GM12874 (cell line): ENCODE measurements around the gene NSMCE1.

Experiments used
- TF ChIP-seq, protein P1 (sequence below): IDR thresholded peaks from 2 replicates; pipeline ENCODE4 v1.5.1; 2011; ENCODE audit warnings: low read depth, mild to moderate bottlenecking, control low read depth, low read length, moderate library complexity; ENCODE audit not compliant: insufficient read depth

The NSMCE1 gene

GRCh38 chr16:27242398-27242797 lies 26.2 kb downstream of the NSMCE1 start:
- TF ChIP-seq, protein P1, sequence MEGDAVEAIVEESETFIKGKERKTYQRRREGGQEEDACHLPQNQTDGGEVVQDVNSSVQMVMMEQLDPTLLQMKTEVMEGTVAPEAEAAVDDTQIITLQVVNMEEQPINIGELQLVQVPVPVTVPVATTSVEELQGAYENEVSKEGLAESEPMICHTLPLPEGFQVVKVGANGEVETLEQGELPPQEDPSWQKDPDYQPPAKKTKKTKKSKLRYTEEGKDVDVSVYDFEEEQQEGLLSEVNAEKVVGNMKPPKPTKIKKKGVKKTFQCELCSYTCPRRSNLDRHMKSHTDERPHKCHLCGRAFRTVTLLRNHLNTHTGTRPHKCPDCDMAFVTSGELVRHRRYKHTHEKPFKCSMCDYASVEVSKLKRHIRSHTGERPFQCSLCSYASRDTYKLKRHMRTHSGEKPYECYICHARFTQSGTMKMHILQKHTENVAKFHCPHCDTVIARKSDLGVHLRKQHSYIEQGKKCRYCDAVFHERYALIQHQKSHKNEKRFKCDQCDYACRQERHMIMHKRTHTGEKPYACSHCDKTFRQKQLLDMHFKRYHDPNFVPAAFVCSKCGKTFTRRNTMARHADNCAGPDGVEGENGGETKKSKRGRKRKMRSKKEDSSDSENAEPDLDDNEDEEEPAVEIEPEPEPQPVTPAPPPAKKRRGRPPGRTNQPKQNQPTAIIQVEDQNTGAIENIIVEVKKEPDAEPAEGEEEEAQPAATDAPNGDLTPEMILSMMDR: no peak

GRCh38 chr16:27241658-27242057 lies 26.9 kb downstream of the NSMCE1 start:
- TF ChIP-seq, protein P1: no peak

- TF ChIP-seq, protein P1: no peak
Observed at GRCh38 chr16:27240948-27241531, 27.5 kb downstream of the NSMCE1 start.

GRCh38 chr16:27239906-27240655 lies 28.5 kb downstream of the NSMCE1 start:
- TF ChIP-seq, protein P1: no peak

DNA sequence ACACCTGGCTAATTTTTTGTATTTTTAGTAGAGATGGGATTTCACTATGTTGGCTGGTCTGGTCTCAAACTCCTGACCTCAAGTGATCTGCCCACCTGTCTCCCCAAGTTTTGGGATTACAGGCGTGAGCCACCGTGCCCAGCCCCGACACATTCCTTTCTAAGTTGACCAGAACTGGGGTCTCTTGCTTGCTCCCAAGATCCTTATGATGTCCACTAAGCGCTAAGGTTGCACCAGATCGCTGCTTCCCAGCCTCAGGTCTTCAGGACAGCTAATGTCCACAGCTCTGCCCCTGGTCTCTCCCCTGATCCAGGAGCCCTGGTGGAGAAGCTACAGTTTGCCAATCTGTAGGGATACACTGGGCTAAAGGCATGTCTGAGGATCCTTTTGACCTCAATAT lies 29.5 kb downstream of the NSMCE1 start:
- TF ChIP-seq, protein P1: no peak

- TF ChIP-seq, protein P1: no peak
Observed at GRCh38 chr16:27238591-27238990, 30.0 kb downstream of the NSMCE1 start.

- TF ChIP-seq, protein P1: no peak
Observed at GRCh38 chr16:27238016-27238587, 30.5 kb downstream of the NSMCE1 start.
